DND-41 (cell line): ENCODE measurements around the gene AP1M1.

Experiments
- ATAC-seq: fragments of 200-7000 bp; cut with Tn5 transposase; 3 replicates; pipeline ENCODE4 v1.9.1; 2021; ENCODE audit warnings: low read depth; ENCODE audit not compliant: insufficient read depth
- DNase-seq: peaks from one replicate; pipeline ENCODE4 v3.0.0-alpha.2; 2020
- H2AFZ ChIP-seq: 2 replicates; pipeline ENCODE4 v1.6.0; 2012; ENCODE audit warnings: low read depth, low read length
- H3K27ac ChIP-seq: 2 replicates; pipeline ENCODE4 v1.5.1; 2012; ENCODE audit warnings: low read length, inconsistent platforms
- H3K27me3 ChIP-seq: fragments of 200-600 bp; sonication (generic); 2 replicates; pipeline ENCODE4 v1.6.0; 2012; ENCODE audit warnings: low read length, mild to moderate bottlenecking, inconsistent platforms; ENCODE audit not compliant: insufficient read depth, poor library complexity
- H3K36me3 ChIP-seq: 2 replicates; pipeline ENCODE4 v1.5.1; 2012; ENCODE audit warnings: low read length, inconsistent platforms; ENCODE audit not compliant: insufficient read depth
- H3K4me1 ChIP-seq: 2 replicates; pipeline ENCODE4 v1.5.1; 2012; ENCODE audit warnings: mild to moderate bottlenecking, low read length; ENCODE audit not compliant: insufficient read depth
- H3K4me2 ChIP-seq: 2 replicates; pipeline ENCODE4 v1.6.0; 2012; ENCODE audit warnings: mild to moderate bottlenecking, moderate library complexity, low read length, inconsistent platforms; ENCODE audit not compliant: insufficient read depth
- H3K4me3 ChIP-seq, 2 experiments: fragments of 200-600 bp in 1 of 2; shearing (Covaris generic) in 1 of 2; 2 replicates each; pipeline ENCODE4 v1.5.1; 2012 to 2016; ENCODE audit warnings: inconsistent platforms in 2 of 2, low read length in 2 of 2, mild to moderate bottlenecking in 2 of 2, low read depth in 1 of 2, moderate library complexity in 1 of 2
- H3K79me2 ChIP-seq: 2 replicates; pipeline ENCODE4 v1.6.0; 2012; ENCODE audit warnings: low read length, inconsistent platforms; ENCODE audit not compliant: insufficient read depth
- H3K9ac ChIP-seq: 2 replicates; pipeline ENCODE4 v1.6.0; 2012; ENCODE audit warnings: low read depth, mild to moderate bottlenecking, inconsistent platforms, low read length, moderate library complexity
- H3K9me3 ChIP-seq: 2 replicates; pipeline ENCODE4 v1.5.1; 2012; ENCODE audit warnings: low read length, moderate library complexity, mild to moderate bottlenecking, inconsistent platforms; ENCODE audit not compliant: insufficient read depth, severe bottlenecking
- H4K20me1 ChIP-seq: 2 replicates; pipeline ENCODE4 v1.6.0; 2012; ENCODE audit warnings: low read length; ENCODE audit not compliant: insufficient read depth
- CTCF ChIP-seq: IDR thresholded peaks from 2 replicates; pipeline ENCODE4 v1.5.1; 2012; ENCODE audit warnings: borderline replicate concordance, low read length, moderate library complexity, mild to moderate bottlenecking; ENCODE audit not compliant: poor library complexity, severe bottlenecking; ENCODE audit errors: extremely low read depth
- EZH2 ChIP-seq: IDR thresholded peaks from 3 replicates; pipeline ENCODE4 v1.6.1; 2012; ENCODE audit warnings: borderline replicate concordance, low read depth, mild to moderate bottlenecking, moderate library complexity, low read length, inconsistent platforms; ENCODE audit not compliant: severe bottlenecking

Gene AP1M1

DNA sequence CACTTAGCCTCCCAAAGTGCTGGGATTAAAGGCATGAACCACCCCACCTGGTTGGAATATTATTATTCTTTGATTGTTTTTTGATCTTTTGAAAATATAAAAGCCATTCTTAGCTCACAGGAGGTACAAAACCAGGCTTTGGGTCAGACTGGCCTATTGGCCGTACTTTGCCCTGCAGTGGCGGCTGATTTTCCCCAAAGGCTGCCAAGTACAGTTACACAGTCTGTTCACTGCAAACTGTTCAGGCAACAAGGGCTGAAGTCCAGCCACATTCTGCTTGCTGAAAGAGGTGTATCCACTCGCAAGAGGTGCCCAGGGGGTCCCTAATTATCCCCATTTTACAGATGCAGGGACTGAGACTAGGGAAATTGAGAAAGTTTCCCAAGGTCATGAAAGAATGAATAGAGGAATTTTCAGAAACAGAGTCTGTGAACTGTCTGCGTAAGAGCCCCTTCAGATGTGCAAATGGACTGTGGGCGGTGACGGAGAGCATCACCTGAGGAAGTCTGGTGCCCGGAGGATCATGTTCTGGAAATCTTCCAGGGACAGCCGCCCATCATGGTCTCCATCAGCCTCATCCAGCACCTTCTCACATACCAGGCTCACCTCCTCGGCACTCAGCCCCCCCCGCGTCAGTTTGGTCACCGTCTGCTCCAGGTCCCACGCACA lies 33.4 kb upstream of the AP1M1 start:
- Histone ChIP-seq H2AFZ (no peak overlapping the region), H3K27me3 (no peaks in the 10 kb centered on the region), H3K27ac (no peak overlapping the region), H3K4me1 (no peaks in the 10 kb centered on the region), H3K4me3 (no peak overlapping the region), H3K36me3 (no peaks in the 10 kb centered on the region), H3K9ac (no peak overlapping the region), H3K9me3 (no peaks in the 10 kb centered on the region), H3K79me2 (no peaks in the 10 kb centered on the region), H4K20me1 (no peaks in the 10 kb centered on the region), H3K4me2 (no peak overlapping the region)
- DNase-seq (no peak), ATAC-seq (no peak)
- no peak for TF ChIP-seq EZH2
- TF ChIP-seq CTCF = no peak

- no peak overlapping the region for H3K4me2 ChIP-seq
- no peak overlapping the region for H3K27ac ChIP-seq
- no peak overlapping the region for H2AFZ ChIP-seq
- H3K4me1 ChIP-seq = no peaks in the 10 kb centered on the region
- H3K9me3 ChIP-seq = no peaks in the 10 kb centered on the region
- TF ChIP-seq CTCF (no peak), EZH2 (no peak)
- H3K79me2 ChIP-seq = no peaks in the 10 kb centered on the region
- H3K9ac ChIP-seq = no peak overlapping the region
- DNase-seq (no peak), ATAC-seq (no peak)
- no peaks in the 10 kb centered on the region for H3K36me3 ChIP-seq
- H3K27me3 ChIP-seq = no peaks in the 10 kb centered on the region
- no peaks in the 10 kb centered on the region for H4K20me1 ChIP-seq
- H3K4me3 ChIP-seq = no peak overlapping the region
Measured at GRCh38 chr19:16166417-16166816, 31.3 kb upstream of the AP1M1 start.

DNA sequence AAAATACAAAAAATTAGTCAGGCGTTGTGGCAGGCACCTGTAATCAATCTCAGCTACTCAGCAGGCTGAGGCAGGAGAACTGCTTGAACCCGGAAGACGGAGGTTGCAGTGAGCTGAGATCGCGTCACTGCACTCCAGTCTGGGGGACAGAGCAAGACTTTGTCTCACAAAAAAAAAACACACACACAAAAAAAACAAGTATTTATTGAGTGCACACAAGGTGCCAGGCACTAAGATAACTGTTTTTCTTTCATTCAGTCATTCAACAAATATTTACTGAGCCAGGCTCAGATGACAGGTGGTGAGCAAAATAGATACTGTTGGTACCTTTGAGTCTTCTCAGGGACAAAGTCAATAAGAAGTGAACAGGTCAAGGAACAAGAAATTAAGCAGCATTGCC lies 30.7 kb upstream of the AP1M1 start:
- no peak overlapping the region for H3K4me2 ChIP-seq
- DNase-seq = no peak
- H3K9ac ChIP-seq = no peak overlapping the region

More for the DNA sequence above, 30.7 kb upstream of the AP1M1 start:
- no peaks in the 10 kb centered on the region for H3K36me3 ChIP-seq
- H3K9me3 ChIP-seq = no peaks in the 10 kb centered on the region
- H3K27me3 ChIP-seq = no peaks in the 10 kb centered on the region
- H2AFZ ChIP-seq = no peak overlapping the region
- no peak overlapping the region for H3K4me3 ChIP-seq
- H3K79me2 ChIP-seq = no peaks in the 10 kb centered on the region
- no peaks in the 10 kb centered on the region for H4K20me1 ChIP-seq
- no peak for TF ChIP-seq EZH2
- no peak for TF ChIP-seq CTCF
- no peaks in the 10 kb centered on the region for H3K4me1 ChIP-seq
- H3K27ac ChIP-seq = no peak overlapping the region
- no peak for ATAC-seq
